SW480 (cell line): ENCODE data around the gene COMMD6.
"Not testable (repeated sequence)": the region's sequence is repeated elsewhere in the genome, so short reads cannot be mapped to it uniquely, and the experiment has no call there.

Source experiments
- DNase-seq: peaks from one replicate; pipeline ENCODE4 v3.0.0-alpha.2; 2016; ENCODE audit warnings: low spot score

The COMMD6 gene

DNA sequence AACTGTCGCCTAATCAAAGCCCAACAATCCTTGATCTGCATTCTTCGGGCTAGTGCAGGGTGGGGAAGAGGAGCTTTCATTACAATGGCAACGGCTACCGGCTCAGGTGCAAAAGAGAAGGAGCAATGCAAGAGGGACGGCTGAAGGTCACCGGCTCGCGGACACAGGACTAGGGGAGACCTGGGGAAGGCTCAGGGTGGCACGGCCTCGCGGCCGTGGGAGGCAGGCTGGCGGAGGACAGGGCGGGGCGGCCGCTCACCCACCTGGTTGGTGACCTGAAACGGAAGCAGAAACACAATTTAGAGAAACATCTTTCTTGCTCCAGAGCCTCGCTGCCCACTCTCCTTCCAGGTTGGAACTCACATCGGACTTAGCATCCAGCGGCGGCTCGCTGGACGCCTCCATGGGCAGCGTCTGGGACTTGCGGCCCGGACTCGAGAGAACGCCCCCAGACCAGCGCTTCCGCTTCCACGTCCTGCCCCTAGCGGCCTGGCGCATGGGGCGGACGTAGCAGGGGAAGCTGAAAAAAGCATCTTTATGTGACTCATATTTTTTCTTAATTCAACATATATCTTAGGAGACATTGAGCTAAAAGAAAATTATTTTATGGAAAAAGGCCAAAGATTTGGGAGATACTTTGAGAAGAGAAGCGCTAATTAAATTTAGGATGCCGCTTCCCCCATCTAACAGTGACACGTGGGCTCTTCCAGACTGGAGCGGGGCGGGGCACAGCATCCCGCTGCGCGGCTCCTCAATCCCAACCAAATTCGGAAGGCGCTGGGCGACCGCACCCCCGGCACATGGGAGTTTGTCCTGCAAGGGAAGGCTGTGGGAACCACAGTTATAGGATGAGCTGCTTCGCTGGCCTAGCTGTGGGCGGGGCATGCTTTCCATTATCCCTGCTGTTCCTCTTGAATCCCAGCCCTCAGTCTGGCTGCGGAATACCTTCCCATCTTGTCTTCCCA, at the start of gene COMMD6:
COMMD6 (minus strand) TSS at position 441 of the 965 bp plus-strand sequence; CDS start at position 405, 36 bp downstream.
- DNase-seq = peak; percentile 95

- DNase-seq = peak; percentile 15
Measured at GRCh38 chr13:75585153-75585552, 47.5 kb upstream of the COMMD6 start.

DNA sequence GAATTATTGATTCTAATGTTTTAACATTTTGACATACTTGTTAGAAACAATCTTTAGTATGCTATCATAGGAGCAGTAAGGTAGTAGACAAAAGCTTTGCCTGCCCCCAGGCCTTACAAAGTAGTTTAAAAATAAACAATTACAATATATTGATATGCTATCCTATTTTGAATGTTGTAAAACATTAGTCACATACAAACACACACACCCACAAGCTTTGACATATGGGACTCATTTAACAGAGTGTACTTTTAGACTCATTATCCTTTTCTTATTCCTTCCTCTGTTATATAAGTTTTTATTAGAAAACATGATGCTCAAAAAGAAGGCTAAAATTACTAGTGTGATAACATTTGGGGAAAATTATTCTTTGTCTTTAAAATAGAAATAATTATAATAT, 45.5 kb upstream of the COMMD6 start:
- no peak for DNase-seq

DNA sequence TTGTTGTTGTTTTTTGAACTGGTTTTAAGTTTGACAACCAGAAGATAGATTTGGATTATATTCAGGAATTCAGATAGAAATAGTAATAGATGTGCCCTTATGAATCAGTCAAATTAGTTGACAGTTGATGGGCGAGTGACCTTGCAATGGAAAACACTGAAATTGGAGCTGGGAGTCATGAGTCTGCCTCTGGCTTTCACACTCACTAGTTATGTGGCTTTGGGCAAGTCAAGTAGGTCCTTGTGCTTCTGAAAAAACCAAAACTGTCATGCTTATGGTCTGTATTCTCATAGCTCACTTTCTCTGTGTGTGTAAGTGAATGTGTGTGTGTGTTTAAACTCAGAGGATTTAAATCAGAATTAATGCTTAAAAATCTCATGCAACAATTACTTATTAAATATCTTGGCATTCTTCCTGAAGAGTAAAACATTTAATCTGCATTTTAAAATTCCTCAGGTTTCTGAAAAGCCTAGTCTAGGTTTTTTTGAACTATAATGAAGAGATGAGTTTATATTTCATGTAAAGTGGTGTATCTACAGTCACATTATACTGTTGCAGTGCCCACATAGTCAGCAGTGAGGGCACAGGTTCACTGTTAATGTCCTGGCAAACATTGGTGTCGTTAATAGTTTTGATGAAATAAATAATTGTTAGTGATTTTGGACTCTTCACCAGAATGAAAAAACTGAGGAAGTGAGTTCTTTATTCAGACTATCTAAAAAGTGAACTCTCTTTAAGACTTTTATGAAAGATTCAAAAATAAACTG, 44.4 kb upstream of the COMMD6 start:
- DNase-seq = no peak

DNA sequence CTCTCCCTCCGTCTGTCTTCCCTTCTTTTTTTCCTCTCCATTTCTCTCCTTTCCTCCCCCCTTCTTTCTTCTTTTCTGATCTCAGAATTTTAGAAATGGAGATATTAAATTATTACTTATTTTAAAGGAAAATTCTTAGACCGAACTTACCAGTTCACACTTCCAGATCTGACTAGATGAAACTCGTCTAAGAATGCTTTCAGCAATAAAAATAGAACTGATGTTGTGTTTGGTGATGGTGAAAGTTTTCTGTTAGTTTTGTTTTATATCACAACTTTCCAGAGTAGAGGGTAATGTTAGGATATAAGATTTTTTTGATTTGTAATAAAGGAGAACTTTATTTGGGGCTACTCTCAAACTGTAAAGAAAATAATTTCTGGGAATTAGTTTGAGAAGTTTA, 41.9 kb upstream of the COMMD6 start:
- no peak for DNase-seq

DNA sequence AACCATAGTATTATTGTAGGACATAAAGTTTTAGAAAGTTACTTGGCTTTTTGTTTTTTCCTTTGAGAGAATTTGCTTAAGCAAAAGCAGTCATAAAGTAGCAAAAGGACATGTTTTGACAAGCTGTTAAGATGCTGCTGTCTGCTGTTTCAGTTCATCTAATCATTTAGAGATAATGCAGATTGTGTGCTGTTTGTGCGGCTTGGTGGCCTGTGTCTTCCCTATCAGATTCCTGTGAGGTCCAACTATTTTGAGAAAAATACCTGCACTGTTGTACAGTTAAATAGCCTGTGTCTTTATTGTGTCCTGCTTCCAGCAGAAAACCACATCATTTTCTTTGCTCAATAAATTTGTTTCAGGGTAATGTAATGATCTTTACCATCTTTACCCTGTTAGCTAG, 31.9 kb upstream of the COMMD6 start:
- no peak for DNase-seq

GRCh38 chr13:75566658-75567057, 29.0 kb upstream of the COMMD6 start:
- peak; percentile 41 for DNase-seq

DNA sequence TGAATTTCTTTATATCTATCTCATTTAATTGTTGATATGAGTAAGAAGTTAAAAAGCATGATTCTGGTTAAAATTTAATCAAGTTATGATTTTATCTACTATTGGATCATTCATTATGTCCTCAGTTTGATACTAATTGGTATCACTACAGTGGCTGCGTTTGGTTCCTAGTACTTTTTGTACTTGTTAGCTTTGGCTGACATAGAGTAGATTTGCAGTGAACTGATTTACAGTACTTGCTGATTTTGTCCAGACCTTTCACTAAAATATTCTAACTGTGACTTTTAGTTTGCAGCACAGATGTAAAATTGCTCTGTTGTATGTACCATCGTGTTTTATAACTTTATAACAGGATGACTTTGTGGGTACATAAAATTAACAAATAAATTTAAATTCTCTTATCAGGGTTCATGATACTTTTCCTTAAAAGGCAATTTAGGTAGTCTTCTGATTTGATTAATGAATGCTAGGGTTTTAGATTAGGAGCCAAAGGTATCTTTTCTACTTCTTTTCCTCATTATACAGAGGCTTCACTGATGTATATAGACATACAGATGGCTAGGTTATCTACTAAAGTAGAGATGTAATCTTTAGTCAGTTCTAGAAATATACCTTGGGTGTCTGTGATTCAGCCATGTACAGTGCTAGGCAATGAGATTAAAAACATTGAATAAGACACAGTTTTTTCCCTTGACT, 20.7 kb upstream of the COMMD6 start:
- no peak for DNase-seq

GRCh38 chr13:75556961-75557360, 19.3 kb upstream of the COMMD6 start:
- DNase-seq = no peak

- no peak for DNase-seq
Measured at GRCh38 chr13:75555836-75556235, 18.2 kb upstream of the COMMD6 start.

DNA sequence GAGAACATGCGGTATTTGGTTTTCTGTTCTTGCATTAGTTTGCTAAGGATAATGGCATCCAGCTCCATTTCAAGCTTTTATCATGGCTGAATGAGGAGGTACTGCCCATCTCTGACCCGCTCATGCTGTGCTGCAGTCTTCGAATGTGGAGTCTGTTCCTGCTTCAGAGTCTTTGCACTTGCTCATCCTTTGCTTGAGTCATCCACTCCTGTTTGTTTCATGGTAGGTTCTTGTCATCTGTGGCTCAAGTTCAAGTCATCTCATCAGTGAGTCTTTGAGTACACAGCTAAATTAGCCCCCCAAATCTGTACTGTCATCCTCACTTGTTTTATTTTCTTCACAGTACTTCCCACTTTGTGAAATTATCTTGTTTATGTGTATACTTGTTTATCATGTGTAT, 17.3 kb upstream of the COMMD6 start:
- no peak for DNase-seq

- DNase-seq = no peak
Measured at GRCh38 chr13:75554464-75554863, 16.8 kb upstream of the COMMD6 start.

DNA sequence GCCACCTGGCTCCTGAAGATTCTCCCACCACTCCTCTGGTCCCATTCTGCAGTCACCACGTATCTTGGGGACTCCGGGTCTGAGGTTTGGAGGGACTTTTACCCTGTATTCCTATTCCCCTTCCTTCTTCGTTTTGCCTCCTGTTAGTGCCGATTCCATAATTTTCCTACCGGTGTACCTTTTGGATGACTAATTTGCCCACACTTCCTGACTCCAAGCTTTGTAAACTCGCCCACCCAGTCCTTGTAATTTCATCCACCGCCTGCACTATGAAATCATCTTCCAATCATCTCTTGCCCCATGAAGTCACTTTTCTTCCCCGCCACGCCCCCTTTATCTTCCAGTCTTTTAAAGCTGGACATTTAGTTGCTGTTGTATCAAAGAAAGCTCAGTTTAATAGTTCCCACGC, 12.5 kb upstream of the COMMD6 start:
- DNase-seq = peak; percentile 89

DNA sequence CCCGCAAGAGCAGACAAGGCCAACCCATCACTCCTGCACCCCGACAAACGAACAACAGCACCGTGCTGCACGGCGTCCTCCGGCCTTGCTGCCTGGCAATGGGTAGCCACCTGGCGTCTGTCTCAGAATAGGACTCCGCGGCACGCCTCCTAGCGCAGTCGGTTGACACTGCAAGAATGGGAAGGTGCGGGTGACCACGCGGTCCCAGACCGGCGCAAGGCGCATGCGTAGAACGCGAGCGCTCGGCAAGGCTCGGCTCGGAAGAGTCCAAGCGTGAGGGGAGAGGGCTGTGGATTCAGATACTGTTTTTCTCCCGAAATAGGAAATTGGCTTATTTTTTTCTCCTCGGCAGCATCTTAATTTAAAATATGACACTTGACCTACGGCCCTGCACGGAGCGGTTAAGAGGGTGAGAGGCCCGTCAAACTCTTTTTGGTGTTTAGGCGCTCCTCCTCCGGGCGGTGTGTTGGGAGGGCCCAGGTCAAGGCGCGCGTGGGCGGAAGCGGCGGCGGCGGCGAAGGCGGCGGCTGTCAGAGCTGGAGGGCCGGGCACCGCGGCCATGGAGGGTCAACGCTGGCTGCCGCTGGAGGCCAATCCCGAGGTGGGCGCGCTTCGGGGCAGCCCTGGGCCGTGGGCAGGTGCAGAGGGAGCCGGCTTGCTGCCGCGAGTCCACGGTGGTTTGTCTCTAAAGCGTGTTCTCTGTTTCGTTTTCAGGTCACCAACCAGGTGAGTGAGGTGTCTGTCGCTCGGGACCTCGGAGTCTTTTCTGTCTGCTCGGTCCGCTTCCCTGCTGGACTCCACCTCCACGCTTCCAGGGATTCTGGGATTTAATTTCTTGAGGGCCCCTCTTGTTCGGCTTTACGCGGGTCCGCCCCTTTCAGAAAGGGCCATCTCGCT, 11.9 kb upstream of the COMMD6 start, which contains the start of gene UCHL3:
UCHL3 (plus strand) TSS at position 530 of the 897 bp plus-strand sequence; CDS start at position 560, 30 bp downstream.
- peak; percentile 94 for DNase-seq

DNA sequence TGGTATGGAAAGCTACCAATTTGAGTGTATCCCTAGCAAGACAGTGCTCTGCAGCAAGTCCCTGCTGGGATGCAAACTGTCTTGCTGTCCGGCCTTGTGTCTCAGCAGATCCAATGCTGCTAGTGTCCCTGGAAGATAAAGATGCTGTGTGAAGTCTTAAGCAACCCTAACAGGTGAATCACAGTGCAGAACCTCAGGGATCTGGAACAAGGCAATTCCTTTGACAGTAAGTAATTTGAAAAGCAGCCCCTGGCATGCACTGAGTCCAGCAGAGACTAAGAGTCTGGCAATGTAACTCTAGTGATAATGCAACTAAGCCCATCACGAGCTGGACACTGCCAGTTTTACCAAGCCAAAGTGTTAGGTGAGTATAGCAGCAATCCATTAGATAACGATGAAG, 10.3 kb upstream of the COMMD6 start:
- no peak for DNase-seq

DNA sequence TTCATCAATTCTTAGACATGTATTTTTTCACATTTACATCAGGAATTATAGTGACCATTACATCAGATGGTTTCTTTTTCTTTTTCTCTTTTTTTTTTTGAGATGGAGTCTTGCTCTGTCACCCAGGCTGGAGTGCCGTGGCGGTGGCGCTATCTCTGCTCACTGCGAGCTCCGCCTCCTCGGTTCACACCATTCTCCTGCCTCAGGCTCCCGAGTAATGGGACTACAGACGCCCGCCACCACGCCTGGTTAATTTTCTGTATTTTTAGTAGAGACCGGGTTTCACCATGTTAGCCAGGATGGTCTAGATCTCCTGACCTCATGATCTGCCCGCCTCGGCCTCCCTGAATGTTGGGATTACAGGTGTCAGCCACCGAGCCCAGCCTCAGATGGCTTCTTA, 7.7 kb upstream of the COMMD6 start:
- DNase-seq = not testable (repeated sequence)

GRCh38 chr13:75544681-75545330, 7.2 kb upstream of the COMMD6 start:
- DNase-seq = no peak

- no peak for DNase-seq
Measured at GRCh38 chr13:75541961-75542360, 4.3 kb upstream of the COMMD6 start.

DNA sequence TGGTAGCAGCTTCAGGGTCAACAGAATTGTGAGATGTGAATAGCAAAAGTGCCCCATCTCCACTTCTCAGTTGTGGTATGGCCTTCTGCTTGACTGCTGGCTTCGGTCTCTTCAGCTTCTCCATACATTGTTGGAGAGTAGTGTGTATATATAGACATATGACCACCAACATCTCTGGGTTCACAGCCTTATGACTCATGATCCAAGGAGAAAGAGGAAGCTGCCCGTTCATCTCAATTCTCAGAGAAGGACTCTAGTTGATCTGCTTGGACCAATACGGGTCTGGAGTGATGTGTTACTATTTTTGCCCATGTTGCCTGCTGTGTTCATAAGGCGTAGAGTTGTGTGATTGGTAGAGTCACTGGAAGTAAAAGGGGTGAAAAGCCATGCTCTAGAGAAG, 3.6 kb upstream of the COMMD6 start:
- DNase-seq = no peak

GRCh38 chr13:75533861-75534260, 3.8 kb downstream of the COMMD6 start:
- no peak for DNase-seq

DNA sequence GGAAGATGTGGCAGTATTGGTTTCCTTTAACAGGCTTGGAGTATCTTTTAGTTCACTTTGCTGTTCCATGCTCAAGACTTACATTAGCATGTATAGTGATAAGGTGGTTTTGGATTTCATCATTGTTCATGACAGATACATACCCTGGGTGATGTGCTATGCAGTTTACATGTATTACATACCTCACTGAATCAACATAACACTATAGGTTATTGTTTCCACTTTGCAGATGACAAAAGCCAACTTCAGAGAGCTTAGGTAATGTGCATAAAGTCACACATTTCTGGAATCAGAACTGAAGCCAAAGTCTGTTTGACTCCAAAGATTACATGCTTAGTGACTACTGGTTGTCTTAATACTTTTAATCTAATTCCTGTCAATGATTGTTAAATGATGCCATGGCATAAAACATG, 7.1 kb downstream of the COMMD6 start:
- DNase-seq = no peak
